MM.1S (cell line): ENCODE results near the gene MYH14.
"Not testable (repeated sequence)": the region's sequence is repeated elsewhere in the genome, so short reads cannot be mapped to it uniquely, and the experiment has no call there.

ENCODE experiments used
- DNase-seq: peaks from one replicate; pipeline ENCODE4 v3.0.0-alpha.2; 2015
- H2AFZ ChIP-seq: fragments of 300-600 bp; sonication (generic); 2 replicates; pipeline ENCODE4 v1.6.0; 2016; ENCODE audit warnings: antibody characterized with exemption, low read length
- H3F3A ChIP-seq: fragments of 300-600 bp; sonication (generic); 2 replicates; pipeline ENCODE4 v1.6.1; 2016; ENCODE audit warnings: mild to moderate bottlenecking, antibody characterized with exemption, low read length, moderate library complexity, mixed read lengths; ENCODE audit not compliant: insufficient read depth
- H3K27ac ChIP-seq: fragments of 300-600 bp; sonication (generic); 2 replicates; pipeline ENCODE4 v1.5.1; 2016; ENCODE audit warnings: mild to moderate bottlenecking, low read length
- H3K27me3 ChIP-seq: fragments of 300-600 bp; sonication (generic); replicated peaks from 2 replicates; pipeline ENCODE4 v1.6.0; 2016; ENCODE audit warnings: low read length; ENCODE audit not compliant: insufficient read depth
- H3K36me3 ChIP-seq: fragments of 300-600 bp; sonication (generic); replicated peaks from 2 replicates; pipeline ENCODE4 v1.6.1; 2016; ENCODE audit warnings: mild to moderate bottlenecking, low read length, mixed read lengths; ENCODE audit not compliant: insufficient read depth
- H3K4me1 ChIP-seq: fragments of 300-600 bp; sonication (generic); 2 replicates; pipeline ENCODE4 v1.6.1; 2016; ENCODE audit warnings: low read length, mixed read lengths
- H3K4me2 ChIP-seq: fragments of 300-600 bp; sonication (generic); 2 replicates; pipeline ENCODE4 v1.6.0; 2016; ENCODE audit warnings: low read depth, low read length
- H3K4me3 ChIP-seq: fragments of 300-600 bp; sonication (generic); 2 replicates; pipeline ENCODE4 v1.5.1; 2016; ENCODE audit warnings: low read length, mixed read lengths
- H3K79me2 ChIP-seq: fragments of 300-600 bp; sonication (generic); 2 replicates; pipeline ENCODE4 v1.6.1; 2016; ENCODE audit warnings: mixed run types, low read length, mixed read lengths
- H3K9ac ChIP-seq: fragments of 300-600 bp; sonication (generic); 2 replicates; pipeline ENCODE4 v1.6.1; 2016; ENCODE audit warnings: low read length, mixed read lengths
- H3K9me2 ChIP-seq: fragments of 300-600 bp; sonication (generic); replicated peaks from 2 replicates; pipeline ENCODE4 v1.6.1; 2016; ENCODE audit warnings: mild to moderate bottlenecking, low read length, mixed read lengths; ENCODE audit not compliant: insufficient read depth
- H3K9me3 ChIP-seq: fragments of 300-600 bp; sonication (generic); replicated peaks from 2 replicates; pipeline ENCODE4 v1.6.1; 2016; ENCODE audit warnings: mild to moderate bottlenecking, low read length, mixed read lengths; ENCODE audit not compliant: insufficient read depth
- H4K20me1 ChIP-seq: fragments of 300-600 bp; sonication (generic); 2 replicates; pipeline ENCODE4 v1.6.1; 2016; ENCODE audit warnings: mild to moderate bottlenecking, low read length, moderate library complexity, mixed read lengths; ENCODE audit not compliant: insufficient read depth
- CTCF ChIP-seq: fragments of 300-600 bp; sonication (generic); IDR thresholded peaks from 2 replicates; pipeline ENCODE4 v1.5.1; 2016; ENCODE audit warnings: antibody characterized with exemption, low read length, mixed read lengths
- EZH2 ChIP-seq: fragments of 300-600 bp; sonication (generic); optimal IDR thresholded peaks from 2 replicates; pipeline ENCODE3; 2017; ENCODE audit warnings: low read depth, mild to moderate bottlenecking, antibody characterized with exemption, low read length, mixed read lengths
- EZH2phosphoT487 ChIP-seq: fragments of 300-600 bp; sonication (generic); IDR thresholded peaks from 2 replicates; pipeline ENCODE4 v1.6.1; 2018; ENCODE audit warnings: antibody characterized with exemption, low read length

MYH14 gene

GRCh38 chr19:50226536-50226935 is 23.1 kb downstream of the MYH14 start:
- no peak overlapping the region for H3K9ac ChIP-seq
- H3K79me2 ChIP-seq: no peaks in the 10 kb centered on the region
- peaks cover 32% of the 10 kb centered on the region for H3K27me3 ChIP-seq
- H3K4me3 ChIP-seq: no peak overlapping the region
- H4K20me1 ChIP-seq: no peaks in the 10 kb centered on the region
- no peaks in the 10 kb centered on the region for H3F3A ChIP-seq
- H3K27ac ChIP-seq: no peak overlapping the region
- no peaks in the 10 kb centered on the region for H3K36me3 ChIP-seq
- no peaks in the 10 kb centered on the region for H3K4me1 ChIP-seq
- H3K9me3 ChIP-seq: no peaks in the 10 kb centered on the region
- H3K4me2 ChIP-seq: no peak overlapping the region
- TF ChIP-seq EZH2phosphoT487: no peak
- TF ChIP-seq EZH2: no peak
- no peak for TF ChIP-seq CTCF
- no peak for DNase-seq
- no peak overlapping the region for H2AFZ ChIP-seq
- H3K9me2 ChIP-seq: no peaks in the 10 kb centered on the region

- H3K4me3 ChIP-seq, H3K9me3 ChIP-seq, H3K9me2 ChIP-seq, H2AFZ ChIP-seq, H4K20me1 ChIP-seq, H3F3A ChIP-seq, H3K27ac ChIP-seq, H3K79me2 ChIP-seq, H3K36me3 ChIP-seq, DNase-seq, H3K9ac ChIP-seq, H3K4me2 ChIP-seq, H3K4me1 ChIP-seq: not testable (repeated sequence)
- peaks cover 20% of the 10 kb centered on the region for H3K27me3 ChIP-seq
These were observed 24.7 kb downstream of the MYH14 start for GRCh38 chr19:50228153-50228552.

GRCh38 chr19:50230379-50231351 is 27.2 kb downstream of the MYH14 start:
- Histone ChIP-seq H3K27ac (no peak overlapping the region), H3K27me3 (peaks cover 31% of the 10 kb centered on the region), H3K9me2 (no peaks in the 10 kb centered on the region), H3K9me3 (no peaks in the 10 kb centered on the region), H3F3A (no peaks in the 10 kb centered on the region), H3K9ac (no peak overlapping the region), H3K36me3 (no peaks in the 10 kb centered on the region), H3K4me1 (no peaks in the 10 kb centered on the region), H4K20me1 (no peaks in the 10 kb centered on the region), H3K4me2 (no peak overlapping the region), H2AFZ (no peak overlapping the region), H3K79me2 (no peaks in the 10 kb centered on the region), H3K4me3 (no peak overlapping the region)
- TF ChIP-seq CTCF: no peak
- no peak for TF ChIP-seq EZH2
- no peak for TF ChIP-seq EZH2phosphoT487
- no peak for DNase-seq

GRCh38 chr19:50231417-50231816 is 28.0 kb downstream of the MYH14 start:
- peaks cover 37% of the 10 kb centered on the region for H3K27me3 ChIP-seq
- not testable (repeated sequence) for DNase-seq, H3K9me3 ChIP-seq, H3K9ac ChIP-seq, H3K4me1 ChIP-seq, H3K36me3 ChIP-seq, H3K79me2 ChIP-seq, H3K4me2 ChIP-seq, H3K4me3 ChIP-seq, H2AFZ ChIP-seq, H3K27ac ChIP-seq, H3K9me2 ChIP-seq, H4K20me1 ChIP-seq, H3F3A ChIP-seq
